Epithelial cell of esophagus (primary cell): ENCODE measurements around the gene ELMOD1.
"Not testable (repeated sequence)": the region's sequence is repeated elsewhere in the genome, so short reads cannot be mapped to it uniquely, and the experiment has no call there.

Experiments used
- DNase-seq: peaks from one replicate; pipeline ENCODE4 v3.0.0; 2010; ENCODE audit warnings: low read depth
- H3K4me3 ChIP-seq: 2 replicates; pipeline ENCODE4 v1.5.1; 2011; ENCODE audit warnings: mild to moderate bottlenecking, low read length, control low read depth
- CTCF ChIP-seq: IDR thresholded peaks from 2 replicates; pipeline ENCODE4 v1.5.1; 2011; ENCODE audit warnings: low read depth, mild to moderate bottlenecking, low read length, control low read depth, inconsistent platforms; ENCODE audit not compliant: insufficient read depth; ENCODE audit errors: missing control alignments

Gene ELMOD1

GRCh38 chr11:107567739-107568335, 23.1 kb upstream of the ELMOD1 start:
- no peak for TF ChIP-seq CTCF
- no peak for DNase-seq
- H3K4me3 ChIP-seq: no peak overlapping the region

- DNase-seq: no peak
- H3K4me3 ChIP-seq: no peak overlapping the region
- no peak for TF ChIP-seq CTCF
These were observed 20.9 kb upstream of the ELMOD1 start for GRCh38 chr11:107570015-107570414.

GRCh38 chr11:107573438-107573837, 17.5 kb upstream of the ELMOD1 start:
- DNase-seq: no peak
- no peak overlapping the region for H3K4me3 ChIP-seq
- no peak for TF ChIP-seq CTCF

GRCh38 chr11:107576497-107577345, 14.2 kb upstream of the ELMOD1 start:
- H3K4me3 ChIP-seq: not testable (repeated sequence)
- peak; percentile 49 for DNase-seq
- TF ChIP-seq CTCF: peak; percentile 81

GRCh38 chr11:107577346-107577711, 13.6 kb upstream of the ELMOD1 start:
- no peak overlapping the region for H3K4me3 ChIP-seq
- DNase-seq: no peak
- no peak for TF ChIP-seq CTCF

GRCh38 chr11:107579169-107579568, 11.8 kb upstream of the ELMOD1 start:
- H3K4me3 ChIP-seq, DNase-seq: not testable (repeated sequence)

GRCh38 chr11:107581147-107581546, 9.8 kb upstream of the ELMOD1 start:
- H3K4me3 ChIP-seq: no peak overlapping the region
- no peak for TF ChIP-seq CTCF
- no peak for DNase-seq
